Measurements from ENCODE around the gene FBXL4.

DNA sequence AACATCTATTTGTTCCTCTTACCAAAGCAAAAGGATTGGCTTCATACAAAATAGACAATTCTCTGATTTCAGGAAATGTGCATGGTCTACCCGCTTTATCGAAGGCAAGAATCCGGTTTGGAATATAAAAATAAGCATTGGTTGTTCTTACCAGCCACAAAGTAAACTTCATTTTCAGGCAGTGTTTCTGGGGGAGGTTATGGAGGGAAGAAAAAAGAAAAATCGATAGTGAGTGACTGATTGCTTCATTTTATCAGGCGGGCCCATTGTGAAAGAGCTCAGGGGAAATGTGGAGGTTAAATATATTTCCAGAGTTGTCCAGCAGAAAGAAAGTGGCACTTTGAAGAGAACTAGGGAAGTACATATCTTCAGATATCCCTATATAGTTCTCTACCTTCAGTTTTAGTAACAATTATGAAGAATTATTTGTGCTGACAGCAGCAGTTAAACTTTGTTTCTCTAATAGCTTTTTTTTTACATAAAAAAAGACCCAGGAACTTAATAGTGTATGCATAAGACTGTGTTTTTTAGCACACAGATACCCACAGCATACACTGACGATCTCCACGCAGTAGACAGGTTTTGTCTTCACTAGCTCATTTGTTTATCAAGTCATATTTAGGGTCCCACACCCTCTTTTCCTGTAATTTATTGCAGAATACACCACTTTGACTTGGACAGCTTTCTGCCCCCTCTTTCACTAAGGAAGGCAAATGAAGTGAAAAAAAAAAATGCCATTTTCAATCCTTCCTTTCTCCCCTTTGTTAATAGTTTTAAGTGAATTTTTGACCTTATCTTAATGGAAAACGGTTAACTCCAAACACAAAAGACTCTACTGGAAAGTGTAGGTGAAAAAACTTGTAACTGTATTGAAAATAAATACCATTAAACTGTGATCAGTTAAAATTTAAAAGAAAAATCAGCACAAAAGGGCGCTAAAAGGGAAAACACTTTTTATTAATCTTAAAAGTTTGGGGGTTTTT is 110.5 kb downstream of the FBXL4 start:
- TF ChIP-seq, protein P1, sequence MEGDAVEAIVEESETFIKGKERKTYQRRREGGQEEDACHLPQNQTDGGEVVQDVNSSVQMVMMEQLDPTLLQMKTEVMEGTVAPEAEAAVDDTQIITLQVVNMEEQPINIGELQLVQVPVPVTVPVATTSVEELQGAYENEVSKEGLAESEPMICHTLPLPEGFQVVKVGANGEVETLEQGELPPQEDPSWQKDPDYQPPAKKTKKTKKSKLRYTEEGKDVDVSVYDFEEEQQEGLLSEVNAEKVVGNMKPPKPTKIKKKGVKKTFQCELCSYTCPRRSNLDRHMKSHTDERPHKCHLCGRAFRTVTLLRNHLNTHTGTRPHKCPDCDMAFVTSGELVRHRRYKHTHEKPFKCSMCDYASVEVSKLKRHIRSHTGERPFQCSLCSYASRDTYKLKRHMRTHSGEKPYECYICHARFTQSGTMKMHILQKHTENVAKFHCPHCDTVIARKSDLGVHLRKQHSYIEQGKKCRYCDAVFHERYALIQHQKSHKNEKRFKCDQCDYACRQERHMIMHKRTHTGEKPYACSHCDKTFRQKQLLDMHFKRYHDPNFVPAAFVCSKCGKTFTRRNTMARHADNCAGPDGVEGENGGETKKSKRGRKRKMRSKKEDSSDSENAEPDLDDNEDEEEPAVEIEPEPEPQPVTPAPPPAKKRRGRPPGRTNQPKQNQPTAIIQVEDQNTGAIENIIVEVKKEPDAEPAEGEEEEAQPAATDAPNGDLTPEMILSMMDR (conservative IDR thresholded peaks at IDR 0.05; ENCODE audit: low read length) = no peak
- no peak for TF ChIP-seq EZH2phosphoT487 (IDR thresholded peaks at IDR 0.05; ENCODE audit: borderline replicate concordance)
